ENCODE data around the gene ASPM. TPM values are rescaled to one million over a fixed set of nuclear protein-coding genes. Genes with fewer than 3 reads are reported as not detected.
"Not testable (repeated sequence)": the region's sequence is repeated elsewhere in the genome, so short reads cannot be mapped to it uniquely, and the experiment has no call there.

Gene ASPM
- polyA plus RNA-seq, 3 donors = 0.01 to 0.08 (median 0.05) TPM

DNA sequence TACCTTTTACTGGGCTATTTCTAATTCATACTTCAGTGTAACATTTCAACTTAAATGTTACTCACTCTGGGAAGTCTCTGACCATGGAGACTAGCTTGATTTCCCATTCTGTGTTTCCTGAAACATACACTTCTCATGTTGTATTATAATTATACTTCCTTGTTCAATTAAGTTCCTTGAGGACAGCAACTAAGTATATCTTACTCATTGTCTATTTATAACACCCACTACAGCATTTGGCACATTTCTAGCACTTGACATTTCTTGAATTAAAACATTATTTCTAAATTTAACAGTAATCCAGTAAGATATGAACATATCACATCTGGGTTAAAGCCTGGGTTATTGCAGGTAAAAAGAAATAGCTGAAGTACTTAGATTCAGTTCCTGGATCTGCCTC lies 47.0 kb downstream of the ASPM start:
- TF ChIP-seq, protein P1, sequence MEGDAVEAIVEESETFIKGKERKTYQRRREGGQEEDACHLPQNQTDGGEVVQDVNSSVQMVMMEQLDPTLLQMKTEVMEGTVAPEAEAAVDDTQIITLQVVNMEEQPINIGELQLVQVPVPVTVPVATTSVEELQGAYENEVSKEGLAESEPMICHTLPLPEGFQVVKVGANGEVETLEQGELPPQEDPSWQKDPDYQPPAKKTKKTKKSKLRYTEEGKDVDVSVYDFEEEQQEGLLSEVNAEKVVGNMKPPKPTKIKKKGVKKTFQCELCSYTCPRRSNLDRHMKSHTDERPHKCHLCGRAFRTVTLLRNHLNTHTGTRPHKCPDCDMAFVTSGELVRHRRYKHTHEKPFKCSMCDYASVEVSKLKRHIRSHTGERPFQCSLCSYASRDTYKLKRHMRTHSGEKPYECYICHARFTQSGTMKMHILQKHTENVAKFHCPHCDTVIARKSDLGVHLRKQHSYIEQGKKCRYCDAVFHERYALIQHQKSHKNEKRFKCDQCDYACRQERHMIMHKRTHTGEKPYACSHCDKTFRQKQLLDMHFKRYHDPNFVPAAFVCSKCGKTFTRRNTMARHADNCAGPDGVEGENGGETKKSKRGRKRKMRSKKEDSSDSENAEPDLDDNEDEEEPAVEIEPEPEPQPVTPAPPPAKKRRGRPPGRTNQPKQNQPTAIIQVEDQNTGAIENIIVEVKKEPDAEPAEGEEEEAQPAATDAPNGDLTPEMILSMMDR (IDR thresholded peaks at IDR 0.05) = no peak
- Mint-ChIP-seq H3K36me3 (peaks cover 33 to 42% of the 10 kb centered on the region in 2 donors), H3K27ac (no peak overlapping the region), H3K4me1 (no peaks in the 10 kb centered on the region), H3K9me3 (peaks cover 0 to 3% (median 0%) of the 10 kb centered on the region in 7 donors), H3K27me3 (ENCODE audit: low read depth in 3 of 3) (no peaks in the 10 kb centered on the region), H3K4me3 (no peak overlapping the region)
- Histone ChIP-seq H3K36me3 (replicated peaks in 1 of 2; ENCODE audit: control insufficient read depth in 1 of 2, insufficient read depth in 2 of 2, low read length in 2 of 2) (peaks cover 14 to 29% of the 10 kb centered on the region in 2 donors), H3K9me3 (replicated peaks in 1 of 2; ENCODE audit: control insufficient read depth in 1 of 2, insufficient read depth in 1 of 2, low read length in 2 of 2) (no peaks in the 10 kb centered on the region), H3K27me3 (ENCODE audit: control insufficient read depth in 2 of 2, insufficient read depth in 2 of 2, low read length in 2 of 2) (no peaks in the 10 kb centered on the region), H3K79me2 (ENCODE audit: insufficient read depth, low read length) (no peaks in the 10 kb centered on the region), H2AFZ (ENCODE audit: insufficient read depth, low read depth, low read length, poor library complexity, severe bottlenecking) (no peak overlapping the region), H3K4me3 (replicated peaks in 1 of 3; ENCODE audit: low read depth in 2 of 3, low read length in 3 of 3) (no peak overlapping the region), H3K4me1 (ENCODE audit: control insufficient read depth in 1 of 2, insufficient read depth in 2 of 2, low read length in 2 of 2) (no peaks in the 10 kb centered on the region), H4K20me1 (ENCODE audit: insufficient read depth, low read length) (no peaks in the 10 kb centered on the region), H3K9ac (ENCODE audit: insufficient read depth, low read length, poor library complexity, severe bottlenecking) (no peak overlapping the region), H3K27ac (ENCODE audit: low read depth in 1 of 2, low read length in 2 of 2) (no peak overlapping the region), H3K4me2 (replicated peaks; ENCODE audit: extremely low read depth, low read length, poor library complexity, severe bottlenecking) (no peak overlapping the region)
- intact Hi-C loops (cut with micrococcal nuclease) = no loop called here
- DNase-seq = no peak

- H3K27me3 Mint-ChIP-seq (ENCODE audit: low read depth in 3 of 3); H3K9me3 Mint-ChIP-seq; H3K27me3 ChIP-seq (ENCODE audit: control insufficient read depth in 2 of 2, insufficient read depth in 2 of 2, low read length in 2 of 2); H3K4me3 ChIP-seq (replicated peaks in 1 of 3; ENCODE audit: low read depth in 2 of 3, low read length in 3 of 3); intact Hi-C loops (cut with micrococcal nuclease); H4K20me1 ChIP-seq (ENCODE audit: insufficient read depth, low read length); H3K27ac Mint-ChIP-seq; H3K4me1 ChIP-seq (ENCODE audit: control insufficient read depth in 1 of 2, insufficient read depth in 2 of 2, low read length in 2 of 2); H3K27ac ChIP-seq (ENCODE audit: low read depth in 1 of 2, low read length in 2 of 2); DNase-seq; H2AFZ ChIP-seq (ENCODE audit: insufficient read depth, low read depth, low read length, poor library complexity, severe bottlenecking); H3K4me1 Mint-ChIP-seq; H3K9me3 ChIP-seq (replicated peaks in 1 of 2; ENCODE audit: control insufficient read depth in 1 of 2, insufficient read depth in 1 of 2, low read length in 2 of 2); H3K9ac ChIP-seq (ENCODE audit: insufficient read depth, low read length, poor library complexity, severe bottlenecking); H3K4me2 ChIP-seq (replicated peaks; ENCODE audit: extremely low read depth, low read length, poor library complexity, severe bottlenecking); H3K4me3 Mint-ChIP-seq; H3K79me2 ChIP-seq (ENCODE audit: insufficient read depth, low read length): not testable (repeated sequence)
- H3K36me3 ChIP-seq (replicated peaks in 1 of 2; ENCODE audit: control insufficient read depth in 1 of 2, insufficient read depth in 2 of 2, low read length in 2 of 2) = peaks cover 21 to 43% of the 10 kb centered on the region in 2 donors
- H3K36me3 Mint-ChIP-seq = peaks cover 44 to 50% of the 10 kb centered on the region in 2 donors
- 100% methylated on average over 2 of the region's 2 CpGs for WGBS (ENCODE audit: insufficient coverage)
These were observed 49.5 kb downstream of the ASPM start for GRCh38 chr1:197096971-197097370.
